RKO (cell line): ENCODE data around the gene KLHL10.
"Not testable (repeated sequence)": the region's sequence is repeated elsewhere in the genome, so short reads cannot be mapped to it uniquely, and the experiment has no call there.

Source experiments
- DNase-seq: peaks from one replicate; pipeline ENCODE4 v3.0.0-alpha.2; 2016; ENCODE audit warnings: low spot score

Gene KLHL10

GRCh38 chr17:41813152-41813680 lies 24.4 kb upstream of the KLHL10 start:
- peak; percentile 27 for DNase-seq

GRCh38 chr17:41813699-41814124 lies 23.9 kb upstream of the KLHL10 start:
- peak; percentile 42 for DNase-seq

- DNase-seq: peak; percentile 51
Observed at GRCh38 chr17:41814195-41814594, 23.4 kb upstream of the KLHL10 start.

GRCh38 chr17:41816637-41817320 lies 20.8 kb upstream of the KLHL10 start:
- no peak for DNase-seq

GRCh38 chr17:41818024-41818423 lies 19.6 kb upstream of the KLHL10 start:
- no peak for DNase-seq

GRCh38 chr17:41821776-41822175 lies 15.8 kb upstream of the KLHL10 start:
- DNase-seq: no peak

GRCh38 chr17:41822216-41823140 lies 15.1 kb upstream of the KLHL10 start:
- DNase-seq: no peak

- no peak for DNase-seq
Observed at GRCh38 chr17:41823141-41823524, 14.5 kb upstream of the KLHL10 start.

GRCh38 chr17:41823580-41823979 lies 14.0 kb upstream of the KLHL10 start:
- DNase-seq: no peak

- DNase-seq: no peak
Observed at GRCh38 chr17:41824086-41824485, 13.5 kb upstream of the KLHL10 start.

GRCh38 chr17:41825175-41825845 lies 12.3 kb upstream of the KLHL10 start:
- no peak for DNase-seq

GRCh38 chr17:41829961-41830360 lies 7.7 kb upstream of the KLHL10 start:
- not testable (repeated sequence) for DNase-seq

GRCh38 chr17:41835214-41835799 lies 2.3 kb upstream of the KLHL10 start:
- peak; percentile 49 for DNase-seq

GRCh38 chr17:41835800-41836549 lies 1.6 kb upstream of the KLHL10 start, which contains the start of gene NT5C3B:
TSS of gene NT5C3B (minus strand) at chr17:41836232. CDS start at chr17:41836193, 39 bp downstream.
- peak; percentile 53 for DNase-seq

GRCh38 chr17:41836550-41837196 lies 952 bp upstream of the KLHL10 start:
- no peak for DNase-seq

- DNase-seq: not testable (repeated sequence)
Observed at GRCh38 chr17:41839448-41839847, 1.8 kb downstream of the KLHL10 start.

- DNase-seq: not testable (repeated sequence)
Observed at GRCh38 chr17:41840781-41841180, 3.2 kb downstream of the KLHL10 start.

- DNase-seq: peak; percentile 65
Observed at GRCh38 chr17:41844971-41845370, 7.3 kb downstream of the KLHL10 start.

GRCh38 chr17:41848788-41849187 lies 11.2 kb downstream of the KLHL10 start:
- no peak for DNase-seq

GRCh38 chr17:41849251-41849990 lies 11.8 kb downstream of the KLHL10 start:
- no peak for DNase-seq
